WERI-Rb-1 (cell line): Measurements from ENCODE around the gene PERP.

Experiments used
- DNase-seq: peaks from one replicate; pipeline ENCODE4 v3.0.0-alpha.2; 2020
- H3K27ac ChIP-seq: fragments of 250-450 bp; sonication (Bioruptor Pico); 2 replicates; pipeline ENCODE4 v1.5.1; 2020; ENCODE audit warnings: mild to moderate bottlenecking, moderate library complexity
- H3K27me3 ChIP-seq: fragments of 250-450 bp; sonication (Bioruptor Pico); 2 replicates; pipeline ENCODE4 v1.5.1; 2021; ENCODE audit warnings: mild to moderate bottlenecking, low read depth, moderate library complexity; ENCODE audit not compliant: insufficient read depth, severe bottlenecking
- H3K36me3 ChIP-seq: fragments of 250-450 bp; sonication (Bioruptor Pico); 2 replicates; pipeline ENCODE4 v1.5.1; 2020; ENCODE audit warnings: mild to moderate bottlenecking, moderate library complexity
- H3K4me3 ChIP-seq: 2 replicates; pipeline ENCODE4 v1.5.1; 2011; ENCODE audit warnings: low read depth, mild to moderate bottlenecking, control low read depth, low read length
- H3K9me3 ChIP-seq: fragments of 250-450 bp; sonication (Bioruptor Pico); 2 replicates; pipeline ENCODE4 v1.5.1; 2021; ENCODE audit warnings: mild to moderate bottlenecking, moderate library complexity; ENCODE audit not compliant: severe bottlenecking
- TF ChIP-seq, protein P1 (sequence below): IDR thresholded peaks from 2 replicates; pipeline ENCODE4 v1.5.1; 2011; ENCODE audit warnings: low read depth, mild to moderate bottlenecking, control low read depth, inconsistent platforms, low read length

Gene PERP

DNA sequence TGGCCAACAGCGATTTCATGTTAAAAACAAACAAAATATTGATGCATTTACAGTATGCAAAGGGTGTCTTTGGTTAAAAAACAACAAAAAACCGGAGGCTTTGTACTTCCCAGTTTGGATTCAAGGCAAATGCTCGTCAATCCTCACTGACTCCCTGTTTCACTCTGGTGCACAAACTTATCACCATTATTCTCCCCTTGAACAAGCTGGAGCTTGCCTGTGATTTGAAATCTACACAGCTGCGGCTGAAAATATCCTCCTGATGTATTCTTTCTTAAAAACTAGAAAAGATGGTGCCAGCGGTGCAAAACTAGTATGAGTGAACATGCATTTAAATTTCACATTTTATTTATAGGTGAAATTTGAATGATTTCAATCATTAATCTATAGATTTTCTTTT is 3.3 kb downstream of the PERP start:
- Histone ChIP-seq H3K36me3 (no peaks in the 10 kb centered on the region), H3K9me3 (no peaks in the 10 kb centered on the region), H3K27me3 (no peaks in the 10 kb centered on the region), H3K27ac (no peak overlapping the region), H3K4me3 (no peak overlapping the region)
- TF ChIP-seq, protein P1, sequence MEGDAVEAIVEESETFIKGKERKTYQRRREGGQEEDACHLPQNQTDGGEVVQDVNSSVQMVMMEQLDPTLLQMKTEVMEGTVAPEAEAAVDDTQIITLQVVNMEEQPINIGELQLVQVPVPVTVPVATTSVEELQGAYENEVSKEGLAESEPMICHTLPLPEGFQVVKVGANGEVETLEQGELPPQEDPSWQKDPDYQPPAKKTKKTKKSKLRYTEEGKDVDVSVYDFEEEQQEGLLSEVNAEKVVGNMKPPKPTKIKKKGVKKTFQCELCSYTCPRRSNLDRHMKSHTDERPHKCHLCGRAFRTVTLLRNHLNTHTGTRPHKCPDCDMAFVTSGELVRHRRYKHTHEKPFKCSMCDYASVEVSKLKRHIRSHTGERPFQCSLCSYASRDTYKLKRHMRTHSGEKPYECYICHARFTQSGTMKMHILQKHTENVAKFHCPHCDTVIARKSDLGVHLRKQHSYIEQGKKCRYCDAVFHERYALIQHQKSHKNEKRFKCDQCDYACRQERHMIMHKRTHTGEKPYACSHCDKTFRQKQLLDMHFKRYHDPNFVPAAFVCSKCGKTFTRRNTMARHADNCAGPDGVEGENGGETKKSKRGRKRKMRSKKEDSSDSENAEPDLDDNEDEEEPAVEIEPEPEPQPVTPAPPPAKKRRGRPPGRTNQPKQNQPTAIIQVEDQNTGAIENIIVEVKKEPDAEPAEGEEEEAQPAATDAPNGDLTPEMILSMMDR = no peak
- DNase-seq = no peak

DNA sequence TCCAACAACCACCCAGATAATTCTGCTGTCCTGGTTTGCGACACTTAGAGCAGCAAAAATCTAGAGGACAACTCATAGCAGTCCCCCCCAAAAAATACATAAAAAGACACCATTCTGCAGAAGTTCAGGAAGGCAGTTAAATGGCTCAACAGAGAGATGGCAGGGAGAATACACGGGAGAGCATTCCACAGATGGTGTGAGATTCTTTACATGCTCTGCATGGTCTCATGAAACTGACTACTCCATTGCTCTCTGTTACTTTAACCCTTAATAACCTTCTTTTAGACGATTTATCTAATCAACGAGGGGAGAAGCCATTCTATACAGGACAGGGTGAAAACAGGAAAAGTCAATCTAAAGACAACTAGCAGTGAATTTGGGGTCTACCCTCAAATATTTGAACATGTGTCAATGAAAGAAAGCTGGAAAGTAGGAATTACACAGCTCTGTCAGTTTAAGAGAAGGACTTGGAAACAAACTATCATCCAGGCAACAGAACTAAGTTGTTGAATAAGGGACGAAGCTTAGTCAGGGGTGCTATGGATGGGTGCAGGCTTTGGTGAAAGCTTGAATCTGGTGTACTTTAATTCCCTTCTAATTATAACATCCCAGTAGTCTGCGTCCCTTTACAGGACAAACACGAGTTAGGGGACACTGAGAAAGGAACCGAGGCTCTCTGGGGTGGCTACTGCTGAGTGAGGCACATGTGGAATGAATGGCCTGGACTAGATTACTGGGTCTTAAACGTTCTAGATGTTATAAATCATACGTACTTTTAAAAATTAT is 5.1 kb downstream of the PERP start:
- TF ChIP-seq, protein P1 = no peak
- Histone ChIP-seq H3K36me3 (no peaks in the 10 kb centered on the region), H3K9me3 (no peaks in the 10 kb centered on the region), H3K27ac (no peak overlapping the region), H3K27me3 (no peaks in the 10 kb centered on the region), H3K4me3 (no peak overlapping the region)
- DNase-seq = no peak

DNA sequence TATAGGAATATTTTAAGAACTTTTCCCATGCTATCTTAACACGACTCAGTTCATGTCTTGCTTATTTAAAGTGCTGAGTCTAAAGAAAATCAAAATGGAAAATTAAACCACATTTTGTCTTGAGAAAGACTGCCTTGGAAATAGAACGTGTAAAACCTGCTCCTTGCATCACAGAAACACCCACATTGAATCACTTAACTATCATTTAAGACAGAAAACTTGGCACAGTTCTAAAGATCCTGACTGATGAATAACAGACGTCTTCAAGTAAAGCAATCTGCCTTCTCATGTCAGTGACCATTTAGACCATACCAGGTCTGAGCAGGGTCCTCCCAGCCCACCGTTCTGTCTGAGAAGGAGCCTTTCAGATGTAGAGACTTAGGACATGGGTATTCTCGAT is 7.4 kb downstream of the PERP start:
- Histone ChIP-seq H3K36me3 (no peaks in the 10 kb centered on the region), H3K27ac (no peak overlapping the region)

DNA sequence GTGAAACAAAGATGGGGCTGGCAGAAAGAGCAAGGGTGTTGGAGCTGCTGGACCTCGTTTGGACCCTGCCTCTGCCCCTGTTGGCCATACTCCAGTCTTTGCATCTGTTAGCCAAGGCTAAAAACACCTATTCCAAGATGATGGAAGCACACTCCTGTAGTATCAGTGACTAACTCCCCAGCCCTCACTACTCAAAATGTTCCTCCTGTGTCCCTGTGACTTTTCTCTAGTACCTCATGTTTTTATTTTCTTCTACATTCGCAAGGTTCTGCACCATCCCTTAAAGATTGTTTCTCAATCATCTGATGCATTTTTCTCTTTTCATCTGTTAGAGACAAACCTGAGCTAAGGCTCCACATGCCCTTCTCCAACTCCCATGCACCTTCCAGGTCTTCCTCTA is 8.9 kb downstream of the PERP start:
- no peak overlapping the region for H3K27ac ChIP-seq
- H3K36me3 ChIP-seq = no peaks in the 10 kb centered on the region
- no peak for DNase-seq
- H3K9me3 ChIP-seq = no peaks in the 10 kb centered on the region
- H3K27me3 ChIP-seq = no peaks in the 10 kb centered on the region
- H3K4me3 ChIP-seq = no peak overlapping the region
- TF ChIP-seq, protein P1 = no peak

More for the DNA sequence above, 7.4 kb downstream of the PERP start:
- TF ChIP-seq, protein P1 = no peak
- no peak for DNase-seq
- Histone ChIP-seq H3K4me3 (no peak overlapping the region), H3K9me3 (no peaks in the 10 kb centered on the region), H3K27me3 (no peaks in the 10 kb centered on the region)

DNA sequence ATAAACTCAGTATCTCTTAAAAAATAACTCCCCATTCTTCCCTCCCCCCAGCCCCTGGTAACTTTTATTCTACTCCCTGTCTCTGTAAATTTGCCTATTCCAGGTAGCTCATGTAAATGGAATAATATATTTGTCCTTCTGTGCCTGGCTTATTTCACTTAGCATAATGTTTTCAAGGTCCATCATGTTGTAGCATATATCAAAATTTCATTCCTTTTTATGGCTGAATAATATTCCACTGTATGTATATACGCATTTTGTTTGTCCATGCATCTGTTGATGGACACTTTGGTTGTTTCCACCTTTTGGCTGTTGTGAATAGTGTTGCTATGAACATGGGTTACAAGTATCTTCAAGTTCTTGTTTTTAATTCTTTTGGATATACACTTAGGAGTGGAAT is 13.0 kb downstream of the PERP start:
- H3K27me3 ChIP-seq = no peaks in the 10 kb centered on the region
- no peaks in the 10 kb centered on the region for H3K36me3 ChIP-seq
- no peaks in the 10 kb centered on the region for H3K9me3 ChIP-seq
- no peak overlapping the region for H3K4me3 ChIP-seq
- H3K27ac ChIP-seq = no peak overlapping the region
- no peak for DNase-seq
- TF ChIP-seq, protein P1 = no peak

DNA sequence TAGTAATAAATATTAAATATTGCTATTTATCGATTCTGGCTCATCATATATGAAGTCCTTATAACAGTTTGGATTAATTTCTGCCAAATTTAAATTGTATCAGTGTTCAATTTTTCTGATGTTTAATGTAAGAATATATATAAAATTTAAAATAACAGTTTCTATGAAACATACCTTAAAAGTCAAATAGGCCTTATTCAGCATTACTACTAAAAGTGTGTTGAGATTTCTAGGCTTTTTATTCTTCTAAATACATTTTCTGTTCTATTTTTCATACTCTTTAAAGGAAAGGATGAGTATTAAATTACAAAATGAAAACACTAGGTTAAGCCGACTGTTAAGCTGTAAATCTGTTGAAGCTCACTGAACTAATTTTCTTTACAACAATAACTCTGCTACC is 13.6 kb downstream of the PERP start:
- DNase-seq = no peak
- H3K27me3 ChIP-seq = no peaks in the 10 kb centered on the region
- H3K36me3 ChIP-seq = no peaks in the 10 kb centered on the region
- no peak overlapping the region for H3K4me3 ChIP-seq
- TF ChIP-seq, protein P1 = no peak
- no peak overlapping the region for H3K27ac ChIP-seq
- no peaks in the 10 kb centered on the region for H3K9me3 ChIP-seq
